Chondrocyte (in vitro differentiated cells): ENCODE results near the gene NUP37. TPM values are rescaled to one million over a fixed set of nuclear protein-coding genes. Genes with fewer than 3 reads are reported as not detected.
"Not testable (repeated sequence)": the region's sequence is repeated elsewhere in the genome, so short reads cannot be mapped to it uniquely, and the experiment has no call there.

Source experiments
- DNase-seq: peaks from one replicate; pipeline ENCODE4 v3.0.0; 2021; ENCODE audit warnings: mixed read lengths, low spot score
- H3K27ac Mint-ChIP-seq: one replicate; pipeline ENCODE4 v1.8.0; 2021; ENCODE audit warnings: mild to moderate bottlenecking, moderate library complexity, mixed read lengths; ENCODE audit not compliant: unreplicated experiment
- H3K27me3 Mint-ChIP-seq: 2 replicates; pipeline ENCODE4 v1.8.0; 2021; ENCODE audit warnings: low read depth, mixed read lengths
- H3K36me3 Mint-ChIP-seq: 2 replicates; pipeline ENCODE4 v1.8.0; 2021; ENCODE audit warnings: low read depth, mixed read lengths
- H3K4me1 Mint-ChIP-seq: 2 replicates; pipeline ENCODE4 v1.8.0; 2021; ENCODE audit warnings: low read depth, mild to moderate bottlenecking, mixed read lengths
- H3K4me3 Mint-ChIP-seq: one replicate; pipeline ENCODE4 v1.8.0; 2021; ENCODE audit warnings: mild to moderate bottlenecking, moderate library complexity, mixed read lengths; ENCODE audit not compliant: unreplicated experiment
- H3K9me3 Mint-ChIP-seq: 2 replicates; pipeline ENCODE4 v1.8.0; 2021; ENCODE audit warnings: low read depth, mixed read lengths
- total RNA-seq: library from RNA; stranded (reverse); gene quantifications from 3 replicates; pipeline ENCODE4 v1.2.1, GENCODE V29; 2021
- TF ChIP-seq, protein P1 (sequence below): fragments of 200-600 bp; sonication (generic); IDR thresholded peaks from 2 replicates; pipeline ENCODE4 v1.5.0; 2021; ENCODE audit warnings: antibody characterized with exemption, mild to moderate bottlenecking, moderate library complexity

NUP37 gene
- total RNA-seq, 1 donor from 2014 or later, result 17.7 TPM

DNA sequence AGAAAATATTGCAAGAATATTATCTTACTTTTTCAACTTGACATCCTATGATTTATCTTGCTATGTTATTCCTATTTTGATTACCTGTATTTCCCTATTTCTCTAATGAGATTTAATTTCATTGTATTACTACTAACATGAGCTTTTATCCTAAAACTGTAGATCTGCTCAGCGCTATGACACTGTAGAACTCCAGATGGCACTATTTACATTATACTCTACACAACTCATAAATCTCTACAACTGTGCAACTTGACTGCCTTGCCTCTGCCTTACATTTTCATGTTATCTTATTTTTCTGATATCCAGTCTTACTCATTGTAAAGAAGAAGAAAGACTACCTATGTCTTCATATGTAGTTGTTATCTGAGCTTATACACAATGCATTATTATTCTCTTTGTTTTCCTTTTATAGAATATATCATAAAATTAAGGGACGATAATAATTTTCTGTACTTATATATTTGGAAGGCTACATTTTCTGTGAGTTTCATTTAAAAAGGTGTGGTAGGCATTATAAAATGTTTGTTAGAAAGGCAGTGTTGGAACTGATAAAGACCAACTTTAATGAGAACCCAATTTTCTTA, 24.1 kb downstream of the NUP37 start:
- peaks cover 10% of the 10 kb centered on the region for H3K36me3 Mint-ChIP-seq
- peaks cover 25% of the 10 kb centered on the region for H3K4me1 Mint-ChIP-seq
- no peaks in the 10 kb centered on the region for H3K27me3 Mint-ChIP-seq
- H3K4me3 Mint-ChIP-seq, result no peak overlapping the region
- H3K9me3 Mint-ChIP-seq, result no peaks in the 10 kb centered on the region
- TF ChIP-seq, protein P1, sequence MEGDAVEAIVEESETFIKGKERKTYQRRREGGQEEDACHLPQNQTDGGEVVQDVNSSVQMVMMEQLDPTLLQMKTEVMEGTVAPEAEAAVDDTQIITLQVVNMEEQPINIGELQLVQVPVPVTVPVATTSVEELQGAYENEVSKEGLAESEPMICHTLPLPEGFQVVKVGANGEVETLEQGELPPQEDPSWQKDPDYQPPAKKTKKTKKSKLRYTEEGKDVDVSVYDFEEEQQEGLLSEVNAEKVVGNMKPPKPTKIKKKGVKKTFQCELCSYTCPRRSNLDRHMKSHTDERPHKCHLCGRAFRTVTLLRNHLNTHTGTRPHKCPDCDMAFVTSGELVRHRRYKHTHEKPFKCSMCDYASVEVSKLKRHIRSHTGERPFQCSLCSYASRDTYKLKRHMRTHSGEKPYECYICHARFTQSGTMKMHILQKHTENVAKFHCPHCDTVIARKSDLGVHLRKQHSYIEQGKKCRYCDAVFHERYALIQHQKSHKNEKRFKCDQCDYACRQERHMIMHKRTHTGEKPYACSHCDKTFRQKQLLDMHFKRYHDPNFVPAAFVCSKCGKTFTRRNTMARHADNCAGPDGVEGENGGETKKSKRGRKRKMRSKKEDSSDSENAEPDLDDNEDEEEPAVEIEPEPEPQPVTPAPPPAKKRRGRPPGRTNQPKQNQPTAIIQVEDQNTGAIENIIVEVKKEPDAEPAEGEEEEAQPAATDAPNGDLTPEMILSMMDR, result peak; percentile 85
- H3K27ac Mint-ChIP-seq, result no peak overlapping the region
- no peak for DNase-seq

DNA sequence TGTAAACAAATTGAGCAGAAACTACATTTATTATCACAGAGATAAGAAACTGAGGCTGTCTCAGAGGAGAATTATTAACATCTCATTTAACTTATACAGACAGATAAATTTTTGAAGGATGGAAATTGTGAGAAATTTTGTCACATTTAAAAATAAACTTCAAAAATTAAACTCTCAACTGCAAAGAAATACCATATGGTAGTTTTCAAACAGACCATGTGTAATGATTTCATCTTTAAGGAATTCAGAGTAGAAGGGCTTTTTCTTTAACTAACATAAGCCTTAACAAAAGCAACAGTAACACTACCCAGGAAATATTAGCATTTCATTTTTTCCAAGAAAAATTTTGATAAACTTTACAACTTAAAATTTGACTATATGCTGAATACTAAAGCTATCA, 26.6 kb downstream of the NUP37 start:
- H3K27me3 Mint-ChIP-seq, result no peaks in the 10 kb centered on the region
- no peaks in the 10 kb centered on the region for H3K9me3 Mint-ChIP-seq
- H3K4me3 Mint-ChIP-seq, result no peak overlapping the region
- H3K27ac Mint-ChIP-seq, result peak overlapping the region; percentile 55
- peaks cover 25% of the 10 kb centered on the region for H3K4me1 Mint-ChIP-seq
- H3K36me3 Mint-ChIP-seq, result peaks cover 7% of the 10 kb centered on the region
- DNase-seq, result no peak
- TF ChIP-seq, protein P1, result no peak

GRCh38 chr12:102089228-102089835, 30.6 kb downstream of the NUP37 start:
- not testable (repeated sequence) for H3K27me3 Mint-ChIP-seq, H3K9me3 Mint-ChIP-seq, H3K27ac Mint-ChIP-seq, H3K4me3 Mint-ChIP-seq, H3K36me3 Mint-ChIP-seq, DNase-seq
- H3K4me1 Mint-ChIP-seq, result peaks cover 24% of the 10 kb centered on the region

GRCh38 chr12:102080842-102081241, 39.1 kb downstream of the NUP37 start:
- Mint-ChIP-seq H3K36me3 (peaks cover 20% of the 10 kb centered on the region), H3K27me3 (no peaks in the 10 kb centered on the region), H3K4me3 (no peak overlapping the region), H3K4me1 (no peaks in the 10 kb centered on the region), H3K27ac (no peak overlapping the region), H3K9me3 (no peaks in the 10 kb centered on the region)
- no peak for DNase-seq
- TF ChIP-seq, protein P1, result no peak

- DNase-seq, H3K9me3 Mint-ChIP-seq, H3K27me3 Mint-ChIP-seq, H3K27ac Mint-ChIP-seq, H3K36me3 Mint-ChIP-seq, H3K4me3 Mint-ChIP-seq: not testable (repeated sequence)
- peaks cover 13% of the 10 kb centered on the region for H3K4me1 Mint-ChIP-seq
These were observed 47.8 kb downstream of the NUP37 start for GRCh38 chr12:102072092-102072491.

DNA sequence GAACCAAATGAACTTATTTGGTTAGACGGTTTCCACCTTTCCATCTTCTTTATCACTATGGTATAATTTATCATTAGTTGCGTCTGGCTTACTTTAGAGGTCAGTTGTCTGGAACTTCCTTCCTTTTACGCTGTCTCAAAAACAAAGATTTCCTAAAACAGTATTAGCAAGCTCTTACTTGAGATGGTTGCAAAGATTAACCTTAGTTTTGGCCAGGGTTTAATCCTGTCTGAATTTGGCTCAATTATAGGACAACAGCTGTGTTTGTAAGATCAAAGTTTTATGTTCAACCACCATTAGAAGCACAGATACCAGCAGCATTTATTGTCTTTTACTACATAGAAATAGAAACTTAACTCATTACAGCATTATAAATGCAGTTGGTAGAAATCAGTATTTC, 50.2 kb downstream of the NUP37 start:
- H3K27ac Mint-ChIP-seq, result no peak overlapping the region
- H3K4me1 Mint-ChIP-seq, result peaks cover 13% of the 10 kb centered on the region
- H3K4me3 Mint-ChIP-seq, result no peak overlapping the region
- peaks cover 1% of the 10 kb centered on the region for H3K36me3 Mint-ChIP-seq
- no peaks in the 10 kb centered on the region for H3K27me3 Mint-ChIP-seq
- H3K9me3 Mint-ChIP-seq, result no peaks in the 10 kb centered on the region
- DNase-seq, result no peak
- TF ChIP-seq, protein P1, result no peak
